ENCODE results near the gene PAX9.

DNA sequence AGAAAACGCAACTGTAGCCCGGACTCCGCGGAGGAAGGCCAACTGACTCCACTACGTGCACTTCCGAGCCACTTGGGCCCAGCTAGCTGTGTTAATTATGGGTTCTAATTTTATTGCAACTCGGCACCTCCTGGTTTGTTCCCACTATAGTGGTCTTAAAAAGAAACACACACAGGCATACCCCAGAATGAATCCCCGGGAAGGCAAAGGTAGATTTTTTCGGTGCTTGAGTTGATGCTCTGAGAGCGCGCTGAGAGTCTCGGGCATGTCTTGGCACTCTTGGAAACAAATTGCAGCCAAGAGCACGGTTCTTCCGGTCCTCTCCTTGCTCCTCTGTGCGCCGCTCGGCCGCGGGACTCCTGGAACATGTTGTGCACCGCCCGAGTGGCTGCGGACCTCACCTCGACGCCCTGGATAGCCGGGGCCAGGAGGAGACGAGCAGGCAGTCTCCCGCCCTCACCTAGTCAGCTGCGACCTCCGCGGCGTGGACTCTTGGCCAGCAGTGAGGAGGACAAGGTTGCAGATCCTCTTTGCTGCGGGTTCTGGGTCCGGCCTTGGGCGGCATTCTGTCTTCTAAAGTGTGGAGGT lies 6.8 kb upstream of the PAX9 start:
- no peak for TF ChIP-seq ZNF70 (CRISPR knock-in tag; IDR thresholded peaks at IDR 0.05)
- no peak for TF ChIP-seq ZFP3 (CRISPR knock-in tag; IDR thresholded peaks at IDR 0.05)
- TF ChIP-seq, protein P1, sequence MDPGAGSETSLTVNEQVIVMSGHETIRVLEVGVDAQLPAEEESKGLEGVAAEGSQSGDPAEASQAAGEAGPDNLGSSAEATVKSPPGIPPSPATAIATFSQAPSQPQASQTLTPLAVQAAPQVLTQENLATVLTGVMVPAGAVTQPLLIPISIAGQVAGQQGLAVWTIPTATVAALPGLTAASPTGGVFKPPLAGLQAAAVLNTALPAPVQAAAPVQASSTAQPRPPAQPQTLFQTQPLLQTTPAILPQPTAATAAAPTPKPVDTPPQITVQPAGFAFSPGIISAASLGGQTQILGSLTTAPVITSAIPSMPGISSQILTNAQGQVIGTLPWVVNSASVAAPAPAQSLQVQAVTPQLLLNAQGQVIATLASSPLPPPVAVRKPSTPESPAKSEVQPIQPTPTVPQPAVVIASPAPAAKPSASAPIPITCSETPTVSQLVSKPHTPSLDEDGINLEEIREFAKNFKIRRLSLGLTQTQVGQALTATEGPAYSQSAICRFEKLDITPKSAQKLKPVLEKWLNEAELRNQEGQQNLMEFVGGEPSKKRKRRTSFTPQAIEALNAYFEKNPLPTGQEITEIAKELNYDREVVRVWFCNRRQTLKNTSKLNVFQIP (CRISPR knock-in tag; IDR thresholded peaks at IDR 0.05; ENCODE audit: borderline replicate concordance, low read depth), result no peak
- TF ChIP-seq ISL1 (CRISPR knock-in tag; IDR thresholded peaks at IDR 0.05), result no peak
- TF ChIP-seq BACH2 (CRISPR knock-in tag; IDR thresholded peaks at IDR 0.05; ENCODE audit: borderline replicate concordance), result no peak
- TF ChIP-seq, protein P2, sequence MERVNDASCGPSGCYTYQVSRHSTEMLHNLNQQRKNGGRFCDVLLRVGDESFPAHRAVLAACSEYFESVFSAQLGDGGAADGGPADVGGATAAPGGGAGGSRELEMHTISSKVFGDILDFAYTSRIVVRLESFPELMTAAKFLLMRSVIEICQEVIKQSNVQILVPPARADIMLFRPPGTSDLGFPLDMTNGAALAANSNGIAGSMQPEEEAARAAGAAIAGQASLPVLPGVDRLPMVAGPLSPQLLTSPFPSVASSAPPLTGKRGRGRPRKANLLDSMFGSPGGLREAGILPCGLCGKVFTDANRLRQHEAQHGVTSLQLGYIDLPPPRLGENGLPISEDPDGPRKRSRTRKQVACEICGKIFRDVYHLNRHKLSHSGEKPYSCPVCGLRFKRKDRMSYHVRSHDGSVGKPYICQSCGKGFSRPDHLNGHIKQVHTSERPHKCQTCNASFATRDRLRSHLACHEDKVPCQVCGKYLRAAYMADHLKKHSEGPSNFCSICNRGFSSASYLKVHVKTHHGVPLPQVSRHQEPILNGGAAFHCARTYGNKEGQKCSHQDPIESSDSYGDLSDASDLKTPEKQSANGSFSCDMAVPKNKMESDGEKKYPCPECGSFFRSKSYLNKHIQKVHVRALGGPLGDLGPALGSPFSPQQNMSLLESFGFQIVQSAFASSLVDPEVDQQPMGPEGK (CRISPR knock-in tag; IDR thresholded peaks at IDR 0.05; ENCODE audit: borderline replicate concordance), result no peak
- TF ChIP-seq, protein P3, sequence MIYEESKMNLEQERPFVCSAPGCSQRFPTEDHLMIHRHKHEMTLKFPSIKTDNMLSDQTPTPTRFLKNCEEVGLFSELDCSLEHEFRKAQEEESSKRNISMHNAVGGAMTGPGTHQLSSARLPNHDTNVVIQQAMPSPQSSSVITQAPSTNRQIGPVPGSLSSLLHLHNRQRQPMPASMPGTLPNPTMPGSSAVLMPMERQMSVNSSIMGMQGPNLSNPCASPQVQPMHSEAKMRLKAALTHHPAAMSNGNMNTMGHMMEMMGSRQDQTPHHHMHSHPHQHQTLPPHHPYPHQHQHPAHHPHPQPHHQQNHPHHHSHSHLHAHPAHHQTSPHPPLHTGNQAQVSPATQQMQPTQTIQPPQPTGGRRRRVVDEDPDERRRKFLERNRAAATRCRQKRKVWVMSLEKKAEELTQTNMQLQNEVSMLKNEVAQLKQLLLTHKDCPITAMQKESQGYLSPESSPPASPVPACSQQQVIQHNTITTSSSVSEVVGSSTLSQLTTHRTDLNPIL (CRISPR knock-in tag; IDR thresholded peaks at IDR 0.05; ENCODE audit: low read depth), result no peak
- TF ChIP-seq SNAI2 (CRISPR knock-in tag; IDR thresholded peaks at IDR 0.05), result no peak

Measured in SK-N-SH treated with all-trans-retinoic acid at 6 μM for 48 hours (cell line).